Gastrocnemius medialis (tissue), 4 donors: Measurements from ENCODE around the gene SLITRK1. TPM values are rescaled to one million over a fixed set of nuclear protein-coding genes. Genes with fewer than 3 reads are reported as not detected.

Experiments used
- ATAC-seq, 2 donors: fragments of 150-250 bp; one replicate each; pipeline ENCODE4 v1.9.1; 2016
- DNase-seq, 2 donors: peaks; one replicate each; pipeline ENCODE4 v3.0.0-alpha.2; 2019
- H3K27ac ChIP-seq, 4 donors: fragments of 200-600 bp; sonication (generic); 1 replicate in 1 of 4; 2 replicates in 3 of 4; pipeline ENCODE4 v1.5.1; 2016 to 2018; ENCODE audit warnings: mild to moderate bottlenecking in 2 of 4, moderate library complexity in 1 of 4
- H3K27me3 ChIP-seq, 3 donors: fragments of 200-600 bp; sonication (generic) in 2 of 3; 1 replicate in 1 of 3; 2 replicates in 2 of 3; pipeline versions ENCODE4 v1.5.1 to v1.6.0; 2016 to 2019; ENCODE audit warnings: mild to moderate bottlenecking in 1 of 3, moderate library complexity in 1 of 3
- H3K36me3 ChIP-seq, 2 donors: fragments of 200-600 bp; sonication (generic) in 1 of 2; one replicate each; pipeline ENCODE4 v1.5.1; 2017 to 2018
- H3K4me1 ChIP-seq, 2 donors: fragments of 200-600 bp; sonication (generic) in 1 of 2; one replicate each; pipeline ENCODE4 v1.5.1; 2016 to 2017; ENCODE audit warnings: mild to moderate bottlenecking in 2 of 2
- H3K4me3 ChIP-seq, 4 donors: fragments of 200-600 bp; sonication (generic) in 3 of 4; 1 replicate in 1 of 4; 2 replicates in 3 of 4; pipeline ENCODE4 v1.5.1; 2016 to 2019; ENCODE audit warnings: mild to moderate bottlenecking in 2 of 4
- H3K9me3 ChIP-seq, 3 donors: fragments of 200-600 bp; sonication (generic) in 2 of 3; 1 replicate in 1 of 3; 2 replicates in 2 of 3; pipeline ENCODE4 v1.5.1; 2016 to 2019
- POLR2A ChIP-seq, 2 donors: fragments of 450-650 bp; IDR thresholded peaks; one replicate each; pipeline ENCODE4 v1.6.1; 2017; ENCODE audit warnings: antibody characterized with exemption in 2 of 2, mild to moderate bottlenecking in 2 of 2, moderate library complexity in 2 of 2
- in situ Hi-C, 4 donors: fragments of 200-750 bp; cut with MboI; loops; one replicate each; pipeline versions ENCODE4 v1.15.0 to v1.8.0; 2017; ENCODE audit warnings: low sequenced_read_pairs in 4 of 4
- intact Hi-C: fragments of 100-400 bp; cut with DNase I; formaldehyde crosslinking; loops from one replicate; pipeline ENCODE4 v1.15.1; 2023; ENCODE audit warnings: low total_unique reads
- total RNA-seq, 4 donors: library from RNA; depleted of rRNA; stranded (reverse); fragments of >200 nt; gene quantifications; one replicate each; pipeline versions ENCODE4 v1.1.0 to v1.2.3, GENCODE V29; 2016
- TF ChIP-seq, protein P1 (sequence below), 5 experiments: fragments of 450-650 bp in 3 of 5; fragments of 200-600 bp in 2 of 5; sonication (generic) in 2 of 5; IDR thresholded peaks in 4 of 5; conservative IDR thresholded peaks in 1 of 5; 1 replicate in 4 of 5; 2 replicates in 1 of 5; pipeline ENCODE4 v1.5.1; 2016 to 2019; ENCODE audit warnings: antibody characterized with exemption in 5 of 5, mild to moderate bottlenecking in 3 of 5, moderate library complexity in 3 of 5

SLITRK1 gene
- total RNA-seq: not detected

- H3K27ac ChIP-seq: no peak within 1 kb of the TSS
- no peak within 1 kb of the TSS for H3K4me3 ChIP-seq
- intact Hi-C loops: no loop called here
- H3K9me3 ChIP-seq: no peaks in the 10 kb centered on the region
- ATAC-seq (no peak), DNase-seq (no peak)
- H3K27me3 ChIP-seq: peaks cover 26 to 34% (median 26%) of the 10 kb centered on the region in 3 donors
- no peaks in the 10 kb centered on the region for H3K4me1 ChIP-seq
- in situ Hi-C loops: no loop called here
- H3K36me3 ChIP-seq: no peaks in the 10 kb centered on the region
- no peak for TF ChIP-seq POLR2A (IDR thresholded peaks at IDR 0.05)
- TF ChIP-seq, protein P1, sequence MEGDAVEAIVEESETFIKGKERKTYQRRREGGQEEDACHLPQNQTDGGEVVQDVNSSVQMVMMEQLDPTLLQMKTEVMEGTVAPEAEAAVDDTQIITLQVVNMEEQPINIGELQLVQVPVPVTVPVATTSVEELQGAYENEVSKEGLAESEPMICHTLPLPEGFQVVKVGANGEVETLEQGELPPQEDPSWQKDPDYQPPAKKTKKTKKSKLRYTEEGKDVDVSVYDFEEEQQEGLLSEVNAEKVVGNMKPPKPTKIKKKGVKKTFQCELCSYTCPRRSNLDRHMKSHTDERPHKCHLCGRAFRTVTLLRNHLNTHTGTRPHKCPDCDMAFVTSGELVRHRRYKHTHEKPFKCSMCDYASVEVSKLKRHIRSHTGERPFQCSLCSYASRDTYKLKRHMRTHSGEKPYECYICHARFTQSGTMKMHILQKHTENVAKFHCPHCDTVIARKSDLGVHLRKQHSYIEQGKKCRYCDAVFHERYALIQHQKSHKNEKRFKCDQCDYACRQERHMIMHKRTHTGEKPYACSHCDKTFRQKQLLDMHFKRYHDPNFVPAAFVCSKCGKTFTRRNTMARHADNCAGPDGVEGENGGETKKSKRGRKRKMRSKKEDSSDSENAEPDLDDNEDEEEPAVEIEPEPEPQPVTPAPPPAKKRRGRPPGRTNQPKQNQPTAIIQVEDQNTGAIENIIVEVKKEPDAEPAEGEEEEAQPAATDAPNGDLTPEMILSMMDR (IDR thresholded peaks at IDR 0.05 in 4 of 5, conservative IDR thresholded peaks at IDR 0.05 in 1 of 5): no peak
Observed at GRCh38 chr13:83881917-83882605, at the start of gene SLITRK1. Gene SLITRK1 (minus strand): TSS chr13:83882474. CDS start chr13:83881507, 967 bp downstream.

DNA sequence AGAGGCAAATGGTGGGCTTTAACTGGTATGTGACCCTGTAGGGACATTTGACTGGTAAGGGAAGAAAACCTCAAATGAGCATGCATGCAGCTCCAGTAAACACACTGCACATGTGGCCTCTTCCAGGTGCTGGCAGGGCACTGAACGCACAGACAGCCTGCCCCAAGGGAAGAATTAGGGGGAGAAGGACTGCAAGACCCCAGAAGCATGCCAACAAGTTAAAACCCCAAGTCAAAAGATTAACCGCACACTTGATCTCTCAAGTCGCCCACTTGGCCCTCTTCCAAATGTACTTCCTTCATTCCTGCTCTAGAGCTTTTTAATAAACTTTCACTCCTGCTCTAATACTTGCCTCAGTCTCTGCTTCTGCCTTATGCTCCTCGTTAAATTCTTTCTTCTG is 46.9 kb upstream of the SLITRK1 start:
- no peak overlapping the region for H3K27ac ChIP-seq

GRCh38 chr13:83919775-83920174 is 37.5 kb upstream of the SLITRK1 start:
- no peak overlapping the region for H3K4me3 ChIP-seq
- DNase-seq (no peak), ATAC-seq (no peak)
- no peaks in the 10 kb centered on the region for H3K4me1 ChIP-seq
- no peaks in the 10 kb centered on the region for H3K36me3 ChIP-seq
- in situ Hi-C loops (no loop called here), intact Hi-C loops (no loop called here)
- H3K9me3 ChIP-seq: no peaks in the 10 kb centered on the region
- TF ChIP-seq POLR2A (IDR thresholded peaks at IDR 0.05): no peak
- TF ChIP-seq, protein P1 (IDR thresholded peaks at IDR 0.05 in 4 of 5, conservative IDR thresholded peaks at IDR 0.05 in 1 of 5): no peak
- no peaks in the 10 kb centered on the region for H3K27me3 ChIP-seq
- H3K27ac ChIP-seq: no peak overlapping the region

More for the DNA sequence above, 46.9 kb upstream of the SLITRK1 start:
- DNase-seq (no peak), ATAC-seq (no peak)
- intact Hi-C loops (no loop called here), in situ Hi-C loops (no loop called here)
- Histone ChIP-seq H3K36me3 (no peaks in the 10 kb centered on the region), H3K4me3 (no peak overlapping the region), H3K9me3 (no peaks in the 10 kb centered on the region), H3K27me3 (no peaks in the 10 kb centered on the region), H3K4me1 (no peaks in the 10 kb centered on the region)
- TF ChIP-seq, protein P1 (IDR thresholded peaks at IDR 0.05 in 4 of 5, conservative IDR thresholded peaks at IDR 0.05 in 1 of 5): no peak
- TF ChIP-seq POLR2A (IDR thresholded peaks at IDR 0.05): no peak

DNA sequence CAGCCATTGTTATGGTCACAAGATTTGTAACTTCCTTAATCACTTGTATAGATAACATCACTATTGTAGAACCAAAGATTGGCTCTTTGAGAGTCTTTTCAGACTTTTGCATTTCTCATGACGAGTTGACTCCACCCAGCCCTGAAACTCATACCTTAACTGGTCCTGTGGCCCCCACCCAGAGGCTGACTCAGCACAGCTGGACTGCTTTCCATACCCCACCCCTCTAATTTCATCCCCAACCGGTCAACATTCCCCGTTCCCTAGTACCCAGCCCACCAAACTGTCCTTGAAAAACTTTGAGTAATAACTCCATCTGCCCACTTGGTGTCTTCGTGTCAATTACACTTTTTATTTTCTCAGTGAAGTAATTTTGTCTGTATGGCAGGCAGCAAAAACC is 32.1 kb upstream of the SLITRK1 start:
- in situ Hi-C loops: no loop called here
- ATAC-seq (no peak), DNase-seq (no peak)
- H3K9me3 ChIP-seq: no peaks in the 10 kb centered on the region
- H3K27me3 ChIP-seq: no peaks in the 10 kb centered on the region
- intact Hi-C loops: no loop called here
- H3K36me3 ChIP-seq: no peaks in the 10 kb centered on the region
- no peak overlapping the region for H3K4me3 ChIP-seq
- H3K4me1 ChIP-seq: no peaks in the 10 kb centered on the region
- TF ChIP-seq, protein P1 (IDR thresholded peaks at IDR 0.05 in 4 of 5, conservative IDR thresholded peaks at IDR 0.05 in 1 of 5): no peak
- no peak for TF ChIP-seq POLR2A (IDR thresholded peaks at IDR 0.05)
- H3K27ac ChIP-seq: no peak overlapping the region
